Activated gamma-delta T cell treated with Interleukin-2 at 50 U/mL for 16 hours (primary cell): ENCODE results near the gene GNG8.
A peak's percentile ranks its signal among the peaks of the same experiment; 100 is the strongest.

Source experiments
- DNase-seq: peaks from one replicate; pipeline ENCODE4 v3.0.0-alpha.2; 2020

GNG8 gene

DNA sequence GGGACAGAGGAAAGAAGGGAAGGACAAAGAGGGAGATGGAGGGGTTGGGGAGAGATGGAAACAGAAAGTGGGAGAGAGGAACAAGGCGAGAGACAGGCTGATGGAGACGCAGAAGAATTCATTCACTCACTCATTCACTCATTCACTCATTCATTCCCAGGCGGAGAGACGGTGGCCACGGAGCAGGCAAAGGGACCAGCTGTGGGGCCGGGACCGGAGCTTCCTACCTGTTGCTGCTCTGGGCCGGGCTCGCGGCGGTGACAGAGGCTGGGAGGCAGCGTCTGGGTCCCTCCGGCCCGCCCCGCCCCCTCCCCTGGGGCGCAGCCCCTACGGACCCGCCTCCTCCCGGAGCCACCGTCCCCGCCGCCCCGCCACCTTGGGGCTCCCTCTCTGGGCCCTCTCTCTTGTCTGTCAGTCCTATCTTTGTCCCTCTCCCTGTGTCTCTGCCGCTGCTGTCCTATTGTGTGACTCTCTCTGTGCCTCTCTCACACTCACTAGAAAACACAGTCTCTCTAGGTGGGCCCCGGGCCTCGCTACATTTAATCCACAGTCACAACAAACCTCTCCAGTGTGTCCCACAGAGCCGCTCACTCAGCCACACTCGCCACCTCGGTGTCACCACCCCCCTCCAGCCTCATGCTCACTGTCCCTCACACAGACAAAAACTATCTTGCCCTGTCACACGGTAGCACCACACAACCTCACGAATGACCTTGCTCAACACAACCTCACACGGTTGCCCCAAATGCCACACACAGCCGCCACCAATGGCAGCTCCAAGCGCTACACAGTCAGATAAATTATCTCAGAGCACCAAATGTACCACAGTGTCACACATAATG lies at the start of gene GNG8:
Gene GNG8 (minus strand): TSS at position 283 of the 842 bp plus-strand sequence. CDS start 1,520 bp downstream, outside the sequence.
- DNase-seq: no peak

DNA sequence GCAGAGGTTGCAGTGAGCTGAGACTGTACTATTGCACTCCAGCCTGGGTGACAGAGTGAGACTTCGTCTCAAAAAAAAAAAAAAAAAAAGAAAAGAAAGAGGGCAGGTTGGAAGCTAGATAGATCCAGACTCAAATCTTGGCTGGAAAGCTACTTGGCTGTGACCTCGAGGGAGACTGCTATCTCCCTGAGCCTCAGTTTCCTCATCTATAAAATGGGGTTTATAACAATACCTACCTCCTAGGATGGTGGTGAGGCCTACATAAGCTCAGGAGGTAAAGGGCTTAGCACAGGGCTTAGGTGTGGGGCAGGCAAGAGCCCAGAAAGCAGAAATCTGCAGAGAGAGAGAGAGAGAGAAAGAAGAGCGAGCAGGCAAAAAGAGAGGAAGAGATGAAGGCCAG lies 49.2 kb upstream of the GNG8 start:
- DNase-seq: no peak

DNA sequence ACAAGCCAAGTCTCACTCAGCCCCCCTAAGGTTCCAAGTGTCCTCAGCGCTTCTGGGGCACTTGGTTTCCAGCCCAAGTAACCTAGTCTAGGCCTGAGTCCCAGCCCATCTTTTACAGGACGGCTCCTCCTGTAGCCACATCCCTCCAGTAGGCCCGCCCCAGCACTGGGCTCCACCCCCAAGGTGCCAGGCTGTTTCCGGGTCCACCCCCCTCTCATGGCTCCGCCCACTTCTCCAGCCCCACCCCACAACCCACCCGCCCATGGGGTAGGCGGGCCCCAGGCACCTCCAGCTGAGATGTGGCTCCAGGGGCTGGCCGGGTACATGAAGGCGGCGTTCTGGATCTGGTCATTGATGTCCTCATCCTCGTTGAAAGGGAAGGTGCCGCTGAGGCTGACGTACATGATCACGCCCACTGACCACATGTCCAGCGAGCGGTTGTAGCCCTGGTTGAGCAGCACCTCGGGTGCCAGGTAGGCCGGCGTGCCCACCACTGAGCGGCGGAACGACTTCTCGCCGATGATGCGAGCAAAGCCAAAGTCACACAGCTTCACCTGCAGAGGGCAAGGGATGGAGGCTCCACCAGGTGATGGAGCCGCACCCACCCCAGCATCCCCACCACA lies 42.2 kb upstream of the GNG8 start:
- DNase-seq: peak; percentile 30

DNA sequence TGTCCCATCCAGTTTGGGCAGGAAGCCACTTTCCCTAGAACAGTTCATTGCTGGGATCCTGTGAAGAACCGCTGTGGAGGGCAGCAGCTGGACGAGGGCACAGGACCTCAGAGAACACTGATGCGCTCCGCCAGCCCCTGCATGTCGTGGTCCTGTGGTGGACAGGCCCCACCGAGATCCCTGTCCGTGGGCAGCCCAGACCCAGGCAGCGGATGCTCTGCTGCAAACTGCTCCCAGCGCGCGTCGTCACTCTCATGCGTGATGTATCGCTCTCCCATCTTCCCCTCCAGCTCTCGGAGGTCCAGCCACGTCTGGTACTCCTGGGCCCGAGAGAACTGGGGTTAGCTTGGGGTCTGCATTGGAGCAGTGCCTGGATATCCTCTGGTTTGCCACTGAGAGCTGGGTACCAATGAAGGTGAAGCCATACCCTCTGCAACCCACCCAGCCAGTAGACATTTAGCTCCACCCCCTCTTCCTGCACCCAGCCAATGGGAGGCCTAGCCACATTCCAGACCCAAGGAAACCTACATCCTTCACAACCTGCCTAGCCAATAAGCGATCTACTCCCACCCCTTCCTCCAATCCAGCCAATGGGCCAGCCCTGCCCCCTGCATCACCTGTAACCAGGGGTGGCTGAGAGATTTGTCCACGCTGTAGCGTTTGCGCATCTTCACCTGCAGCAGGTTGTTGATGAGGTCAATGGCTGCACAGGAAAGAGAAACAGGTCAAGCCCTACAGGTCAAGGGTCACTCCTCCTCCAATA lies 38.6 kb upstream of the GNG8 start:
- no peak for DNase-seq

DNA sequence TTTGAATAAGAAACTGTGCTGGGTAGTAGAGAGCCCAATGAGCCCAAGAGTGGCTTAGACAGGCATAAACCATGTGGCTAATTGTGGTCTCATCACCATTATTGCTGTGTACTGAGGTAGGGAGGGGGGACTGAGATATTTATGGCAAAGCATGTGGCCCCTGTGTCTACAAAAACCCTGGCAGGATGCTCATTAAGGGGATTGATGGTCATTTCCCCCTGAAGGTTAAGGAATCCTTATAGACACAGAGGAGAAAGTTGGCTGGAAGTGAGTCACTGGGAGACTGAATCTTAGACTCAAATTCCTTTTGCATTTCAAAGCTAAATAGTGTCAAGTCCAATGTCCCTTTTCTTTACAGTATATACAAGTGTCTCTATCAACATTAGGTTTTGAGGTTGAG lies 34.8 kb upstream of the GNG8 start:
- DNase-seq: no peak

DNA sequence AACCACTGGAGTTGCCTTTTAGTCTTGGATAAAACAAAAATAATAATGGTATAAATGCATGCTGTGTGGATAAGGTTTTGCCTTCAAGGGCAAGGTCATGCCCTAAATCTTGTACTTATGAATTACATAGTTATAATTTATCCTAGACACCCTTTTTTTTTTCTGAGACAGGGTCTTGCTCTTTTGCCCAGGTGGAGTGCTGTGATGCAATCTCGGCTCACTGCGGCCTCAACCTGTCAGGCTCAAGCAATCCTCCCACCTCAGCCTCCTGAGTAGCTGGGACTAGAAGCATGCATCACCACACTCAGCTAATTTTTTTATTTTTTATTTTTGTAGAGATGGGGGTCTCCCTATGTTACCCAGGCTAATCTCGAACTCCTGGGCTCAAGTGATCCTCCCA lies 32.7 kb upstream of the GNG8 start:
- DNase-seq: no peak

DNA sequence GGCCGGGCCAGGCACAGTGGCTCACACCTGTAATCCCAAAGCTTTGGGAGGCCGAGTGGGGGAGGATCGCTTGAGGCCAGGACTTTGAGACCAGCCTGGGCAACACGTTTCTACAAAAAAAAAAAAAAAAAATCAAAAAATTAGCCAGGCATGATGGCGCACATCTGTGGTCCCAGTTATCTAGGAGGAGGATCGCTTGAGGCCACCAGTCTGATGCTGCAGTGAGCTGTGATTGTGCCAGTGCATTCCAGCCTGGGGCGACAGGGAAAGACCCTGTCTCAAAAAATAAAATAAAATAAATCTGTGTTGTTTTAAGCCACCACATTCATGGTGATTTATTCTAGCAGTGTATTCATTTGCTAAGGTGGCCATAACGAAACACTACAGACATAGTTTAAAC lies 29.1 kb upstream of the GNG8 start:
- DNase-seq: no peak

DNA sequence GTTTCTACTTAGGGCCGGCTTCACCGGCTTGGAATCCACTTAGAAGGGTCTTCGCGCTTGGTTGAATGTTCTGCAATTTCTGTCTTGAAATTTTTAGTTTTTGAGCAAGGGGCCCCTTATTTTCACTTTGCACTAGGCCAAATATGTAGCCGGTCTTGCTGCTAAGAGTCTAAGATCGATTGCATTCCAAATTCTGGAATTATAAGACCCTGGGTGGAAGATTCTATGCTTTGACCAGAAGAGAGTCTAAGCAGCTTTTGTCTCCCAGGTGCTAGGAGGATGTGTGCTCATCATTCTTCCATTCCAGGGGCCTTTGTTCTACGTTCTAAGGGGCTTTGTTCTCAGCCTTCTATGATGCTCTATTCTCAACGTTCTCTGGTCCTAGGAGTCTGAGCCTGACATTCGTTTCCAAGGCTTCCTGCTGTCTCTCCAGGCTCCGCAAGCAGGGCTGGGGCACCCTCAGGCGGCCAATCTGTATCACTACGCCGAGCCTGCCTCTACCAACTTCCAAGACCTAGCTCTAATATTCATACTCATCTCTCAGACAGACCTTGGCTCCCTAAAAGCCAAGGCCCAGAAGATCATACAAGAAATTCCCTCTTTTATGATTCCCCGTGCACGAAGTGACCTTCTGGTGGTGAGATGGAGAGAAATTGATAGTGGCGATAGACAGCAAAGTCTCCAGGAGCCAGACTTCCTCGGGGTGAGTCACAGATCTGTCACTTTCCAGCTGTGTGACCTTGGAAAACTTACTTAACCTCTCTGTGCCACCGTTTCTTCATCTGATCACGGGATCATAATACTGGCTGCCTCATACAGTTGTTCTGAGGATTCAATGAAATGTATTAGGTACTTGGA lies 26.0 kb upstream of the GNG8 start:
- DNase-seq: peak; percentile 62

DNA sequence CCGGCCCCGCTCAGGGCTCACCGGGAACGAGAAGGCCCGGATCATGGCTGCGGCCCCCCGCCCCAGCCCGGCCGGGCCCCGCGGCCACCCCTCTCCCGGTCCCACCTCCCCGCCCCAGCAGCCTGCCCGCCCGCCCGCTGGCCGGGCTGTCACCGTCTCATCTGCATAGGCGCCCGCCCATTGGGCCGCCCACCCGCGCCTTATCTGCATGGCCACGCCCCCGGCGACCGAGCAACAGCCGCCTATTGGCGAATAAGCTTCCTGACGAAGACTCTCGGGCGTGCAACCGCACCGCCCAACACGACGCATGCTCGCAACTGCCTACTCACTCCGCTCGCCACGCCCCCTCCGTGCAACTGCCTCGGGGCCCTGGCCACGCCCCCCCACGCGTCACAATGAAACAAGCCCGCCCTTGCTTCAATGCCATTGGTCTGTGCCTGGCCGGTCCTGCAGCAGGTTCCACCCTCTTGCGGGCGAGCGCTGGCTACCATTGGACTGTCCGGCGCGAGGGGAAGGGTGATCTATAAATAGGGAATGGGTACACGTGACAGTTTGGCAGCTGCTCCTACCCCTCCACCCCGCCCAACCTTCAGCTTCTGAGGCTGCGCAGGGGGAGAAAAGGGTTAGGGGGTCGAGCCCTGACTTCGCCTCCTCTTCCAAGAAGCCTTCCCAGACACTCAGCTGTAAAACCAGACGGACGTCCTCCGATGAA lies 25.2 kb upstream of the GNG8 start, which contains the start of gene DACT3:
Gene DACT3 (minus strand): TSS at position 163 of the 712 bp plus-strand sequence. CDS start 118 bp downstream, at position 45.
- DNase-seq: peak; percentile 100

DNA sequence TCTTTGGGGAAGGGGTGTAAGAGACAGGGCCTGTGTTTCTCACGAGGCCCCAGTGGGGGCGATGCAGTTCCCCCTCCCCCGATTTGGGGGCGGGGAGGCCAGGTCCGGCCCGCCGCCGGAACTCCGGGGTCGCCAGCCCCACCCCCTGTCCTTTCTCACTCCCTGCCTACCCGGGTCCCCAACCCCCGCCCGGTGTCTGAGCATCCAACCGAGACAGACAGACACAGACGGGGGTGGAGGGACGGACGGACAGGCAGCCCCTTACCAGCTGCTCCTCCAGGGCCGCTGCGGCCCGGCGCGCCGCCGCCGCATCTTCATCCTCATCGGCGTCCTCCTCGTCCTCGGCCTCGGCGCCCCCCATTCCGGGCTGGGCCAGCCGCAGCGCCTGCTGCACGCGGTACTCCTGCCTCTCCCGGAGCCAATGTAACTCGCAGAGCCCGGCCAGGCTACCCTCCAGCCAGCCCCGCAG lies 24.6 kb upstream of the GNG8 start:
- DNase-seq: no peak

DNA sequence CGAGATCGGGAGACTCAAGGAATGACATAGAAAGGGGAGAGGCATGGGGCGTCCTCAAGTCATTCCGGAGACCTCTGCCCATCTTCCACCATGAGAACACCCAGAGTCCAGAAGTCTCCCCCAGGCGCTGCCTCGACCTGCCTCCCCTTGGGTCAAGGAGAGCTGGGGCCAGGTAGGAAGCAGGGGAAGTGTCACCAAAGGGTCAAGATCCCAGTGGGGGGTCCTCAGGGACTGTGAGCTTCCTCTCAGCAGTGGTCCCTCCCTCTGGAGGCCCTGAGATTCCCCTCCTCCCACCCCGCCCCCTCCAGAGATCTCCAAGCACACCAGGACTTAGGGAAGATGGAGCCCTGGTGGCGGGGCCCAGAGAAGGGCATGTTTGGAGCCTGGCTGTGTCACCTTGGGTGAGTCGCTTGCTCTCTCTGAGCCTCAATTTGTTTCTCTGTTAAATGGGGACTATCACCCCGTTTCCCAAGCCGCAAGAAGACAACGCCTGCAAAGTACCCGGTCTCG lies 24.1 kb upstream of the GNG8 start:
- DNase-seq: no peak

DNA sequence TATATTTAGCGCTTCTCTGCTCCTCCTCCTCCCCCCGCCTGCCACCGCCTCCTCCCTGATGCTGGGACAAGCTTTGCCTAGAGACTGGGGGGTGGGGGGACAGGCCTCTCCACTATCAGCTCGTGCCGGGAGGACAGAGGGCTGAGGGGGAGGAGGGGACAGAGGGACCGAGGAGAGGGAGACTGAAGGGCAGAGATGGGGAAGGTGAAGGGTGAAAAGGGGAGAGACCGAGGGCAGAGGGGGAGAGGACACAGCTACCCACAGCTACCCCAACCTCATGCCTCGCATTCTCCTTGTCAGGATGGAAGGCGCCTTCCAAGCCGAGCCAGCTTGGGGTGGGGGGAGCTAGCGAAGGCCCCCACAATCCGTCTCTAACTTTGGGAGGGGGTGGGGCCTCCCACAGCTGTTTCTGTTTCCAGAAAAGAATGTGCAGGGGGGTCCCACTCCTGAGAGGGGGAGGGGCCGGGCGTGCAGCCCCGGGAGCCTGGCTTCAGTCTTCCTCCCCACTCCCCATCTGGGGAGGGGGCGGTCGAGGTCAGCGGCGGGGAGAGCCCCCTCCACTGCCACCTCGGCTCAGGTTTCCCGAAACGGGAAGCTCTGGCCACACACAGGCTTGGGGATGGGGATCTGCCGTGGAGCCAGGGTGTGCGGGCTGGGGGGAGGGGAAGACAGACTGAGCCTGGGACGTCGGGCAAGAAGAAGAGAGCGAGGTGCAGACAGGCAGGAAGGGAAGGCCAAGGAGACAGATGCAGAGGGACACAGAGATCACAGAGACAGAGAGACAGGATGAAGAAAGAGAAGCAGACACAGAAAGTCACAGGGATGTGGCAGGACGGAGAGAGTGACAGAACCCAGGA lies 23.4 kb upstream of the GNG8 start:
- no peak for DNase-seq

DNA sequence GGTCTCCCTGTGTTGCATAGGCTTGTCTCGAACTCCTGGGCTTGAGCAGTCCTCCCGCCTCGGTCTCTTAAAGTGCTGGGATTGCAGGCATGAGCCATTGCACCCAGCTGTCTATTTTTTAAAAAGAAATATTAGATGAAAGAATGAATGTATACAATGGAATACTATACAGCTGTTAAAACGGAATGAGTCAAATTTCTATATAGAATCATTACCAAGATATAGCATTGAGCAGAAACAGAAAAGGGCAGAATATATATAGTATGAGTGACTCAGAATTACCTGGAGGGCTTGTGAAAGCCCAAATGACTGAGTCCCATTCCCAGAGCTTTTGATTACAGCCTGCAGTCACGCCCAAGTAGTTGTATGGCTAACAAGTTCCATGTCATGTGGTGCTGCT lies 20.5 kb upstream of the GNG8 start:
- no peak for DNase-seq

DNA sequence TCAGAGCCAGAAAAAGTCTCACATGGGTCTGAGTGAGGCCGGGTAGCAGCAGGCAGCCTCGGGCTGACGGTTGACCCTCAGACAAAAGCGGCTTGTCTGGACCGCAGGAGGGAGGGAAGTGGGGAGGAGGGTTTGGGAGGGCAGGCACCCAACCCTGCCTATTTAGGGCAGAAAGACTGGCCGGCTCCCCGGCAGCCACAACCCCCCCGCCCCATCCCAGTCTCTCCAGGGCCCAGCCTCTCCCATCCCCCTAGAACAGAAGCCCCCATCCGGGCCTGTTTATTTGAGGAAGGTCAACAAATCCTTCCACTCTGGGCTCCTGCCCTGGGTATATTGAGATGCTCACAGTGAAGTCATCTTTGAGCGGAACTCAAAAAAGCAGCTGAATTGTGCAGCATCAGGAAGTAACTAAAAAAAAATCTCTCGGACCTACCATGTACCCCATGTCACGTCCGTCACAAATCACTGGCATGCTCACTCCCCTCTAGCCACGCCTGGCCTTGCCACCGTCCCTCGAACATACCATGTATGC lies 18.7 kb upstream of the GNG8 start:
- no peak for DNase-seq

DNA sequence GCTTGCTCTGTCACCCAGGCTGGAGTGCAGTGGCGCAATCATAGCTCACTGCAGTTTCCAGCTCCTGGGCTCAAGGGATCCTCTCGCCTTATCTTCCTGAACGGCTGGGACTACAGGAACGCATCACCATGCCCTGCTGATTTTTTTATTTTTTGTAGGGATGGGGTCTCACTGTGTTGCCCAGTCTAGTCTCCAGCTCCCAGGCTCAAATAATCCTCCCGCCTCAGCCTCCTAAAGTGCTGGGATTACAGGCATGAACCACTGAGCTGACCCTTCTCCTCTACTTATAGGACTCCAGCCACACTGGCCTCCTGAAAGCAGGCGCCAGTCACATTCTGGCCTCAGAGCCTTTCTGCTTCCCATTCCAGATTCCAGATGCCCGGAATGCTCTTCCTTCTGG lies 14.4 kb upstream of the GNG8 start:
- DNase-seq: no peak

DNA sequence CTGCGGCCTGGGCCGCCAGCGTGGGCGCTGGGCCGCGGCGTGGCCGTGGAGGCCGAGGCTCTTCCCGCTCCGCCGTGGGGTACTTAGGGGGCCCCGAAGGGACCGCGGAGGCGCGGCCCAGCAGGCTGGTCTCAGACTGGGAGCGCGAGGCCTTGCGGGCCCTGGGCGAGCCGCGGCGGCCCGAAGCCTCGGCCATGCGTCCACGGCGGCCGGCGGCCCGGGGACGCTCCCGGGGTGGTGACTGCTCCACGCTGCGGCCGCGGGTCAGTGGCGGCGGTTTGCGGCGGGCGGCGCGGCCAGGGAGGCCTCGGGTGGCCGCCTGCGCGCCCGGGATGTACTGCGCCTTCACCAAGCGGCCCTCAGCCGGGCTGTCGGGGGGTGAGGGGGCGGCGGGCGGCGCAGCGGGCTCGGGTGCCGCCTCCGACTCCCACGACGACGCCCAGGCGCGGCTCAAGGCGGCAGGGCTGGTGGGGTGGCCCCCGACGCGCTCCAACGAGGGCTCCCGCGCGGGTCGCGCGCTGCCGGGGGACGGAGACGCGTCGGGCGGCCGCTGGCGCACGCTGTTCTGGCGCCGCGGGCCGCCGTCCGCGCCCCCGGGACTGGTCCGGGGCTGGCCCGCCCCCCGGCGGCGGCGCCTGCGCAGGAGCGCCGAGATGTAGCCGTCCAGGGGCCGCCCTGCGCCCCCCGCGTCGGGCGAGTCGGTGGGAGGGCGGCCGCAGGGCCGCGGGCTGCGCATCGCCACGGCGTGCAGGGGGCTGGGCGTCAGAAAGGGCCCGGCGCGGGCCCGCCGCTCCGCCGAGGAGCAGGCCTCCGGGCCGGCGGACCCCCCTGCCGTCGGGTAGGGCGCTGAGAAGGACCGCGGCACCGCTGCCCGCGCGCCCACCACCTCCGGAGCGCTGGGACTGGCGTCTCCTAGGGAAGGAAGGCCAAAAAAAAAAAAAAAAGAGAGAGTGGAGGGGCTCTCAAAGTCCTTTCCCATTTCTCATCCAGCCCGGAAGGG lies 13.3 kb upstream of the GNG8 start:
- DNase-seq: no peak

DNA sequence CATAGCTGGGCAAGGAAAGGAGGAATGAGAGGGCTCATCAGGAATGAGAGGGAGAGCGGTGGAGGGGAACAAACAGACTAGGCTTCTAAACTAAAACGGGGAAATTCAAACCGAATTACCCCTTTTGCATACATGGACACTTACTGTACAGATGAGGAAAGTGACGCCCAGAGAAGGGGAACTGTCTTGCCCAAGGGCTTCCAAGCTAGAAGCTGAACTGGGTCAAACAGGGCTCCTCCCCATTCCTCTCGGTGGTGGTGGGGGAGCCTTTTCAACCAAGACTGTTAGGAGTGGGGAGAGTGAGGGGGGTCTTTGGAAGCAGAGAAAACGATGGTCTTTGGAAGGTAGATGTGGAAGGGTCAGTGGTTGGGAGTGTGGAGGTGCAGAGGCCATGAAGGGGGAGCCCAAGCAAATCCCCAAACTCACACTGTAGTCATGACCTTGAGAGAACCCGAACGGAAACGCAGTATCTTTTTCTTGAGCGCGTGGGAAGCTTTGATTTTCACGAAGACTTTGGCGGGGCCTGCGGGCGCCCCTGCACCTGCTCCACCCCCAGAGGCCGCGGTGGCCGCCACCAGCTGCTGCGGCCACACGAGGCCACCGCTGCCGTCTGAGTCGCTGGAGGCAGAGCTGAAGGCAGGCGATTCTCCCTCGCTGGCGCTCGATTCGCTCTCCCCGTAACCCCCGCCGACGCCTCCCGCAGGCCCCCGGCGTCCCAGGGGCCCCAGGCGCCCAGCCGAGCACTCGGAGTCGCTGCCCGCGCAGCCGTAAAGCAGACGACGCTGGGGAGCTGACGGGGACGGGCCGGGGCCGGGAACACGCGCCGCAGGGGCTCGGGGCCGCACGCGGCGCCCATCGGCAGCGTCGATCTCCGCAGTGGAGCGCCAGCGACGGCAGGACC lies 12.3 kb upstream of the GNG8 start:
- no peak for DNase-seq

DNA sequence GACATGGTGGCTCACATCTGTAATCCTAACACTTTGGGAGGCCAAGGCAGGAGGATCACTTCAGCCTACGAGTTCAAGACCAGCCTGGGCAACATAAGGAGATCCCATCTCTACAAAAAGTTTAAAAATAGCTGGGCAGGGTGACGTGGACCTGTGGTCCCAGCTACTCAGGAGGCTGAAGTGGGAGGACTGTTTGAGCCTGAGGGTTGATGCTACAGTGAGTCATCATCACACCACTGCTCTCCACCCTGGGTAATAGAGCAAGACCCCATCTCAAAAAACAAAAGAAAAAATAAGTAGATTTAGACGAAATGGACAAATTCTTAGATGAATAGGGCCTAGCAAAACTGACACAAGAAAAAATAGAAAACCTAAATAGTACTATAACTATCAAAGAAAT lies 10.4 kb upstream of the GNG8 start:
- DNase-seq: no peak
